NCI-H1436 (cell line): ENCODE results near the gene ELAVL1.

Experiments used
- DNase-seq: peaks from one replicate; lab custom pipeline; 2025; lab: John Stamatoyannopoulos, UW

ELAVL1 gene

DNA sequence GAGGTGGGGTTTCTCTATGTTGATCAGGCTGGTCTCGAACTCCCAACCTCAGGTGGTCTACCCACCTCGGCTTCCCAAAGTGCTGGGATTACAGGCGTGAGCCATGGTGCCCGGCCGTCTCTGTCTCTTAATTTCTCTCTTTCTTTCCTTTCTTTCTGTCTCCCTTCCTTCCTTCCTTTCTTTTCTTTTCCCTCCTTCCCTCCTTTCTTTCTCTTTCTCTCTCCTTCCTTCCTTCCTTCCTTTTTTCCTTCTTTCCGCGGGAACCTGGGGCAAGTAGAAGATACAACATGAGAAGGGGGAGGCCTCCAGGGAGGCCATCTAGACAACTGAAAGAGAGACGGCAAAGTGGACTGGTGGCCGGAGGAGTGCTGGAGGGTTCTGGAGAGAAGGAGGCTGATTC is 15.2 kb upstream of the ELAVL1 start:
- no peak for DNase-seq

DNA sequence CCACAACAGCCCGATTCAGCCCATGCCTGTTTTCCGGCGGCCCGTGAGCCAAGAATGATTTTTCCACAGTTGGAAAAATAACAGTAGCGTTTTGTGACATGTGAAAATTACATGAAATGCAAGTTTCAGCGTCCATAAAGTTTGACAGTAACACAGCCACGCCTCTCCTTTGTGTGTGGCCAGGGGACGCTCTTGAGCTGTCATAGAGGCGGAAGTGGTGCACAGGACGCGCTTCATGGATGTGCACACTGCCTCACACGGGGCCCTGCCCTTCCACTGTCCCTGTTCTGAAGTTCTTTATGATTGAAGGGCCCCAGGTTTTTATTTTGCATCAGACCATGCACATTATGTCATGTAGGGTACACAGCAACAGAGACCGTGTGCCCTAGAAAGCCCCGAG is 12.4 kb upstream of the ELAVL1 start:
- no peak for DNase-seq

- DNase-seq: no peak
Observed at GRCh38 chr19:8004723-8005513, 523 bp downstream of the ELAVL1 start.

DNA sequence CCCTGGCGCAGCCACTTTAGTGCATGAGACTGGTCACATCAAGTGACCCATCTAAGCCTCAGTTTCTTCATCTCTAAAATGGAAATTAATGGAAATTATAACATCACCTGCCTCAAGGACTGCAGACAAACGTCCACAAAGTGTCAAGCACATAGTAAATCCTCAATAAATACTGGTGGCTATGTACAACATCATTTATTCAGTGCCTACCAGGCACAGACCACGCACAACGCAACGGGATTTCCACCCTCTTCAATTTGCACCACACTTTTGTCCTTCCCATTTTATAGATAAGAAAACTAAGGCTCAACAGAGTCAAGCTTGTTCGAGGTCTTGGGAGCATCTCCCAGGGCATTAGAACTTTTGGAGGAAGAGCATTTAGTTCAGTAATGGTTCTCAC is 1.4 kb downstream of the ELAVL1 start:
- no peak for DNase-seq

DNA sequence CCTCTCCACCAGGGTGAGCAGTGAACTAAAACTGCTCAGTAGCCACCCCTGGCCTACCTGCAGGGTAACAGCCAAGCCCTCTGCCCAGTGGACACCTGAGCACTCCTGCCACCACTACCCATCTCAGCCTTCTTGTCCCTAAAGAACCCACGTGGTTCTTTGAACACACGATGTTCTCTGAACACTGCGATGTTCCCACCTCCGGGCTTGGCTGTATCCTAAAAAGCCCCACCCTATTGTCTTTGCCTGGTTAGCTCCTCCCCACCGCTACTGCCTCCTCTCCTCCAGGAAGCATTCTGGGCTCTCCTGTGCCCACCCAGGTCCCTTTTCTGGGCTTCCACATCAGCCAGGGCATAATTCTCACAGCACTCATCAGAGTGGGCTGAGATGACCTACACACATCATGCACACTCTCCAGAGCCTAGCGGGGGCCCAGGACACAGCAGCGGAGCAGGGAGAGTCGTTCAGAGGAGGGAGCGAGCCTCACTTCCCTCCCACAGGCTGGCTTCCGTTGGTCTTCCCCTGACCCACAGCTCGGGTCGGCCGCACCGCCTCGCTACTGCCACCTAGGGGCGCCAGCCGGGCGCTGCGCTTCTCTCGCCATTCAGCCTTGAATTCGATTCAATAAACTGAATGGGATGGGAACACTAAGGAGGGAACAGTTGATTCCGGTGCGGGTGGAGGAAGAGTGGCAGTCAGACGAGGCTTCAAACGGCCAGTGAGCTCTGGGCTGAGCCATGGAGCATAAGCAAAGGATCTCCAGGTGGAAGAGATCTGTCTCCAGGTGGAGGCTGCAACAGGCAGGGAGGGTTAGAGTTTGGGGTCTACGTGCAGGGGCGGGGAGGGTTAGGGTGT is 3.2 kb downstream of the ELAVL1 start:
- peak; percentile 50 for DNase-seq

DNA sequence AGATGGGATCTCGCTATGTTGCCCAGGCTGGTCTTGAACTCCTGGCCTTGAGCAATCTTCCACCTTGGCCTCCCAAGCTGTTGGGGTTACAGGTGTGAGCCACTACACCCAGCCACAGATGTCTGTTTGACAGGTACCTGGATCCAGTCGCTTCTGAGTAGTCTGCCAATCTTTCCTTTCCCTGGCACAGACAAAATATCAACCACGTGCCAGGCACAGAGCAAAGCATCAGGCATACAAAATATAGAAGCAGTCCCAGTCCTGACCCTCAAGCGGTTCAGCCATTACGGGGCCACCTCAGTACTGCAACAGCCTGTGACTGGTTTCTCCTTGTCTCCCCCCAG is 3.8 kb downstream of the ELAVL1 start:
- no peak for DNase-seq

GRCh38 chr19:8000298-8001038 is 5.0 kb downstream of the ELAVL1 start:
- no peak for DNase-seq

- DNase-seq: no peak
Observed at GRCh38 chr19:7999376-7999775, 6.1 kb downstream of the ELAVL1 start.

- no peak for DNase-seq
Observed at GRCh38 chr19:7997809-7998480, 7.5 kb downstream of the ELAVL1 start.

DNA sequence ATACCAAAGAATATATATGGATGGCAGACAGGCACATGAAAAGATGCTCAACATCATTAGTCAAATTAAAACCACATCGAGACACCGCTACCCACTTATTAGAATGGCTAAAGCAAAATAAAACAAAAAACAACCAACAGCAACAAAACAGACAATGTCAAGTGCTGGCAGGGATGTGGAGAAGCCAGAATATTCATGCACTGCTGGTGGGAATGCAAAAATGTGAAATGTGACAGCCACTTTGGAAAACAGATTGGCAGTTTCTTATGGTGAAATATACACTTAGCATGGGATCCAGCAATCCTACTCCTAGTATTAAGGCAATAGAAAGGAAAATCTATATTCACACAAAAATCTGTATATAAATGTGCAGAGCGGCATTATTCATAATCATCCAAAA is 8.6 kb downstream of the ELAVL1 start:
- no peak for DNase-seq

GRCh38 chr19:7995810-7996158 is 9.7 kb downstream of the ELAVL1 start:
- no peak for DNase-seq

- DNase-seq: no peak
Observed at GRCh38 chr19:7994928-7995809, 10.3 kb downstream of the ELAVL1 start.

DNA sequence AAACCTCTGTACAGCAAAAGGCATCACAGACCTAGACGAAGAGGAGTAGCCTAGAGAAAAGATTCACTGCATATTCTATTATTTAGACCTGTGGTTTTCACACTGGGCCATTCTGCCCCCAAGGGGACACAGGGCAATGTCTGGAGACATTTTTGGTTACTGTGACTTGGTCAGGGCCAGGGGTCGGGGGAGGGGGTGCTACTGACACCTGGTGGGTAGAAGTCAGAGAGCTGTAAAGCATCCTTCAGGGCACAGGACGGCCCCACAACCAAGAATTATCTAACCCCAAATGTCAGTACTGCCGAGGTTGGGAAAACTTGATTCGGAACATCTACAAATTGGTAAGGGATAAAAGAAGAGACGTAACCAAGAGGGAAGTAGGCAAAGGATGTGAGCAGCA is 11.3 kb downstream of the ELAVL1 start:
- DNase-seq: no peak

DNA sequence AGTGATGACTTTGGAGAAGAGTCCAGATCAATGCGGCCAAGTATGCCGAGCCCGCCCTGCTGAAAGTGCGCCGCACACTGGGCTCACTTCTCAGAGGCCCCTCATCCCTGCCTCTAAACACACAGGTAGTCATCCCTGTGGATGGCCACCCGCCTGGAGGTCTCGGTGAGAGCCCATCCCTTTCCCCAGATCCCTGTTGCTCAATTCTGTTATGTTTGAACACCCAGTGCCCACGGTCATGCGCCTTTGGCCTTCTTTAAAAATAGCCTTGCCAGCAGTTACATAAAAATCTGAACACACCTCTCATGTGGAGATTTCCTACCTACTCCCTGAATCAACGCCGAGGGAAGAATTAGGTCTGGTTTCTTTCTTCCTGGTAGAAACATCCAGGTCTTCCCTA is 11.9 kb downstream of the ELAVL1 start:
- DNase-seq: no peak

GRCh38 chr19:7992575-7992974 is 12.9 kb downstream of the ELAVL1 start:
- no peak for DNase-seq

DNA sequence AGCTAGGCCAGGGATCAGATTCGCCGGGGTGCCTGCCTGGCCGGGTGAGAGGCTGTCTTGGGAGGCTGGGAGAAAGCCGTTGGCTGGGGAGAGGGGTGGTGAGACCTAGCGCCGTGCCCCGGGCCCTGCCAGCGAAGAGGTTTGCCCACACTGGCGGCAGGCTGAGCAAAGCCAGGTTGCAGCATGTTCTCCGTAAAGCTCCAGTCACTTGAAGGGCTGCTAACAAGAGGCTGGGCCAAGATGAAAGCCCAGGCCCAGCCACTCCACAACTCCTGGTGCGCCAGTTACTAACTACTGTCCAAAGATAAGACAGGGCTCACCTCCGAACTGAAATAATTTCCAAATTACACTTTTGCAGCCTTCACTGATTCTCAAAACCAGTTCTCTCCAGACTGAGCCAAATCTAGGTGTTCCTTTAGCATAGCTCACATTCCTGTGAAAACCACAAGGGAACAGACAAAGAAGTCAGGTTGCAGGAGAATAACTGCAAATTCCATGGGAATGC is 16.3 kb downstream of the ELAVL1 start:
- DNase-seq: no peak

- no peak for DNase-seq
Observed at GRCh38 chr19:7988307-7988706, 17.1 kb downstream of the ELAVL1 start.

DNA sequence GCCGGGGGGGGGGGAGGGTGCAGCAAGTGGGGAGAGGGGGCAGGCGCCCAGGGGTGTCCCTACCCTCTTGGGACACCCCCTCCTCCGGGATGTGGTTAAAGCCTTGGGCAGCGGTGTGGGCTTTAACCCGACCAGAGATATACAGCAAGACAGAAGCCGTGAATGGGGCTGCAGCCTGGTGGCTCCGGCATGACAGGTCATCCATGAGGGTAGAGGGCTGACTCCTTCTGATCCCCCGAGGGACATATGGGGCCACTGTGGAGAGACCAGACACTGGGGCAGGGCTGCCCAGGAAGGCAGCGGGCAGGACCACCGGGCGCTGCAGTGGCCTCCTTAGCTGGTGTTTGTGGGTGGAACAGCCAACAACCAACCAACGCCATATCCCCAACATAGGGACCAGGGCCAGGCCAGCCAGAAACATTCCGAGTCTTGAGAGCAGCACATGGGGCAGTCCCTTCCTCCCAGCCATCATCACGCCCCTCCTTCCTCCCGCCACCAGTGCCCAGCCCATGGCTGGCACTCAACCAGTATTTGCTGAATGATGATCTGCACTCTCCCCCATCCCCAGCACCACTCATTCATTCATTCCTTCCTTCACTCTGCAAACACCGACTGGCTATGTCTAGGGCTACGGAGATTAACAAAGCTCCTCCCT is 18.2 kb downstream of the ELAVL1 start:
- no peak for DNase-seq

DNA sequence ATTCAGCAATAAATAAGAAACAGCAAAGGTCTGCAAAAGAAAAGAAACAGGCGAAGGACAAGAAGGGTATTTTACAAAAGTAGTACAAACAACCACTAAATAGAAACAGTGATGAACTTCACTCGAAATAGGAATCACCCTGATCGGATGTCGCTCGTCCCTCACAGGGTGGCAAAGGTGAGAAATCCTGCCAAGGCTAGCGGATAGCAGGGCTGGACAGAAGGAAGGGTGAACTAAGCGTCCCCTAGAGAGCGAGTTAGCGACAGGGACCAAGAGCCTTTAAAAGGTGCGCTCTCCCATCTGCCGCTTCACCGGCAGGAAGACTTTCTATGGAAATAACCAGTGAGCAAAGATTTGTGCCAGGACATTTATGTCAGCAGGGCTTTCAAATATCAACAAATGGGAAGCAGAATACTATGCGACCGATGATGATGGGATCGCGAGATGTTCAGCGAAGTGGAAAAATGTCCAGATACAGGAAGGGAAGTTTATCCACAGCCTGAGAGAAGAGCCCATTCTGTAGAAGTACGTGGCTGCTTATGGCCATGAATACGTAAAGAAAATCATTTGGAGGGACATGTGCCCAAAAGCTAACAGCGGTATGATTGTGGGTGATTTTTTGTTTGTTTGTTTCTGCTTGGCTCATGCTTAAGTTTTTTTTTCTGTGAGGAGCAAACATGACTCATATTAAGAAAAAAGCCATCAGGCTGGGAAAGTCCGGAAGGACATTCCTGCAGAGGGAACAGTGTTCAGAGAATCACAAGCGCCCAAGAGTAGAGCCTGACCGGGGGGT is 18.9 kb downstream of the ELAVL1 start:
- DNase-seq: no peak

DNA sequence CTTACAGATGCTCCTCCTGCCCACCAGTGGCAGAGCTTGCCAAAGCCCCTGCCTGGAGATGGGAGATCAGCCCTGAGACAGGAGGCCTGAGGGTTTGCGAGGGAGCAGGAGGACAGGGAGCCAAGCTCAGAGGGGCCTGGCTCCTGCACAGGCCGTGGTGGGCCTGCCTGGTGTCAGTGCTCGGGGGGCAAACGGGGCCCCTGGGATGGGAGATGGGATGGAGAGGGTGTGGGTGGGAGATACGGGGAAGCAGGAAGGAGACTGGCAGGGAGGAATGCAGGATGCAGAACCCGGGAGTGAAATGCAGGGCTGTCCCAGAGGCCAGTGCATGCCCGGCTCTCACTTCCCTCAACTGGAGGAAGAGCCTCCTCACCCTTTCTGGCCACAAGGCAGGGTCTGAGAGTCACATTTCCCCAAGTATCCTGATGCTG is 19.9 kb downstream of the ELAVL1 start:
- no peak for DNase-seq
